Measurements from ENCODE around the gene CDH20.
"Not testable (repeated sequence)": the region's sequence is repeated elsewhere in the genome, so short reads cannot be mapped to it uniquely, and the experiment has no call there.

Gene CDH20

GRCh38 chr18:61350578-61350977, 17.3 kb downstream of the CDH20 start:
- DNase-seq = no peak

DNA sequence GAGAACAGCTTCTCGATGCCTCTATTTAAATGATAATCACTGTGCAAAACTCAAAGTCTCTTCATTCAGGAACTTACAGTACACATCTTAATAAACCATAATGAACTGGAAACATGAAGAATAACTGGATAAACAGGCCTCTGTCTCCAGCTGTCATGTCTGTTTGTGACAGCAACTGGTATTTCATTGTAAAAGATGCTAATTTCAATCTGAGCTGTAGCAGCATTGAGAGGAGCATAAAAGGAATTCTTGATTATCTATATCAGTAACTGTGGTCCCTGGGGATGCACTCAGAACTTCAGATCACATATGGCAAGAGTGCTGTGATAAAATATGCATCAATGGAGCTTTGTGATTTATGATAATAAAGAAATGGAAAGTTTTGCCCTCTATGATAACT, 18.8 kb downstream of the CDH20 start:
- DNase-seq = no peak

GRCh38 chr18:61352611-61353010, 19.4 kb downstream of the CDH20 start:
- no peak for DNase-seq

- no peak for DNase-seq
Measured at GRCh38 chr18:61360404-61361383, 27.5 kb downstream of the CDH20 start.

GRCh38 chr18:61362511-61362910, 29.3 kb downstream of the CDH20 start:
- no peak for DNase-seq

GRCh38 chr18:61364953-61365352, 31.7 kb downstream of the CDH20 start:
- no peak for DNase-seq

DNA sequence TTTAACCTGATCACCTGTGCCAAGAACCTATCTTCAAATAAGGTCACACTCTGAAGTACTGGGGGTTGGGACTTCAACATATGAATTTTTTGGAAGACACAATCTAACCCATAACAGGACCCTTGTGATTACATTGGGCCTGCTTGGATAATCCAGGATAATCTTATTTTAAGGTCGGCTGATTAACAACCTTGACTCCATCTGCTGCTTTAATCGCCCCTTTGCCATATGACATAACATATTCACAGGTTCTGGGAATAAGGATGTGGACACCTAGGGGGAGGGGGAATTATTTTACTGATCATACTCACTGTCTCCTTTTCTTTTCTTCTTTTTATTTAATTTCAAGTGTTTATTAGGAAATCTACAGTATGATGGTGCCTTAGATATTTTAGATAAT, 34.8 kb downstream of the CDH20 start:
- no peak for DNase-seq

GRCh38 chr18:61369671-61370070, 36.4 kb downstream of the CDH20 start:
- not testable (repeated sequence) for DNase-seq

- no peak for DNase-seq
Measured at GRCh38 chr18:61371111-61371510, 37.9 kb downstream of the CDH20 start.

DNA sequence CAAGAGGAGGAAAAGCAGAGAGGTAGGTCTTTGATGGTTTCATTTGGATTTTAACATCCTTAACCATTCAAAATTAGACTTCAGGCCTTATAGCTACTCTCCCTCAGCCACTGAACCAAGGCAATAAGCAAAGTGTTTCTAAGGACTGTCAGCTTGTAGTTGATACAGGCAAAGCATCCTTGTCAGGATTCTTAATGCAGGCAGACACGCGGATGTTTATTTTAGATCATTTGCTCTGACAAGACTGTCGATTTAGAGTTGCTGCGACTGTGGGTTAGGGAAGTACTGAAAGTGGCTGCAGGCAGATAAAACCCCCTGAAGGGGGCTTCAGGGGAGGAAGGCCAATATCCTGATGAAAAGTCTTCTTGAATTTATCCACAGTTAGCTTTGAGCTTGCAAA, 46.6 kb downstream of the CDH20 start:
- DNase-seq = no peak

GRCh38 chr18:61388010-61388409, 54.8 kb downstream of the CDH20 start:
- no peak for DNase-seq

GRCh38 chr18:61394983-61395382, 61.8 kb downstream of the CDH20 start:
- no peak for DNase-seq

- no peak for DNase-seq
Measured at GRCh38 chr18:61397222-61397621, 64.0 kb downstream of the CDH20 start.

GRCh38 chr18:61398961-61399705, 65.9 kb downstream of the CDH20 start:
- DNase-seq = no peak

- no peak for DNase-seq
Measured at GRCh38 chr18:61400016-61400635, 66.9 kb downstream of the CDH20 start.

GRCh38 chr18:61400716-61401115, 67.5 kb downstream of the CDH20 start:
- DNase-seq = no peak

DNA sequence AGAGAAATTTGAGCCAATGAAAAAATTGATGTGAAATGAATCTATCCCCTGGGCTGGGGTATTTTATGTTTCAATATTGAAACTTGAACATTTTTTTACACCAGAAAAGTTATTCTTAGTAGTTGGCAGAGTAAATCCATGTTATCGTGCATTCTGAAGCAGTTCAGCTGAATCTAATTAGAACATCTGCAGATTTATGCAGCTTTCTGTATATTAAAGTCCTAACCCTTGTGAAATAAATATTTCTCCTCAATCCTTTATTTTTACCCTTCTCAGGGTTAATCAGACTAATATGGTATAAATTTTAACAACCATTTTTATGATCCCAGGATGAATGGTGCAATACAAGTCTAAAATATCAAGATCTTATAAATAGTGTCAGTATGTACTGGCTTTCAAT, 69.5 kb downstream of the CDH20 start:
- DNase-seq = no peak

- no peak for DNase-seq
Measured at GRCh38 chr18:61413396-61413795, 80.2 kb downstream of the CDH20 start.

- DNase-seq = no peak
Measured at GRCh38 chr18:61414086-61414485, 80.9 kb downstream of the CDH20 start.

- DNase-seq = no peak
Measured at GRCh38 chr18:61419763-61420162, 86.5 kb downstream of the CDH20 start.

DNA sequence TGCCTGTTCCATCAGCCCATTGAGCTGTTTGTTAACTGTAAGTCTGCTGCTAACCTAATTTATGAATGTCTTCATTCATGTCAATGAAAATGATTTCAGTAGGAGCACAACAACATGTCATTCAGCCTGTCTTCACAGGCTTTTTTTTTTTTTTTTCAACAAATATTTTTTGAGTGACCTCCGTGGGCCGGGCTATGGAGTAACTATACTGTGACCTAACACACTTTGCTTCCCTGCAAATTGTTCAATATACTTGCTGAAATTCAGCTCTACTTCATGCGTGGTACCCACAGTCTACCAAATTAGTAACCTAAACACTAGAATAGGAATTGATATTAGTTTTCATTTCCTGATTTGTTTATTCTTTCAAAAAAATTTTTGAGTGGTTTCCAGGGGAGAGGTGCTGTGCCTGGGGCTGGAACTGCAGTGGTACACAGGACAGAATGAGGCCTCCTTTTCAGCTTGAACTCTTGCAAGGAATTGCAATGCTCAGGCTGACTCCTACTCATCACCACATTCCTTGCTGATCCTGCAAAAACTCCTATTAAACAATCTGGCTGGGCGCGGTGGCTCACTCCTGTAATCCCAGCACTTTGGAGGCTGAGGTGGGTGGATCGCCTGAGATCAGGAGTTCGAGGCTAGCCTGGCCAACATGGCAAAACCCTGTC, 87.1 kb downstream of the CDH20 start:
- DNase-seq = no peak

GRCh38 chr18:61426492-61427053, 93.3 kb downstream of the CDH20 start:
- no peak for DNase-seq

- DNase-seq = no peak
Measured at GRCh38 chr18:61428266-61428665, 95.0 kb downstream of the CDH20 start.

Data from CD4-positive, alpha-beta T cell treated with Interleukin-6 for 4 hours (primary cell).